ENCODE measurements around the gene CXCL5.
"Not testable (repeated sequence)": the region's sequence is repeated elsewhere in the genome, so short reads cannot be mapped to it uniquely, and the experiment has no call there.

Gene CXCL5

GRCh38 chr4:73970945-73971344 is 27.5 kb downstream of the CXCL5 start:
- no peak for DNase-seq (ENCODE audit: low spot score)

- DNase-seq (ENCODE audit: low spot score): no peak
Observed at GRCh38 chr4:73970011-73970410, 28.5 kb downstream of the CXCL5 start.

GRCh38 chr4:73967866-73968265 is 30.6 kb downstream of the CXCL5 start:
- DNase-seq (ENCODE audit: low spot score): no peak

- no peak for DNase-seq (ENCODE audit: low spot score)
Observed at GRCh38 chr4:73964862-73965611, 33.4 kb downstream of the CXCL5 start.

- no peak for DNase-seq (ENCODE audit: low spot score)
Observed at GRCh38 chr4:73962724-73963123, 35.8 kb downstream of the CXCL5 start.

GRCh38 chr4:73959041-73959440 is 39.4 kb downstream of the CXCL5 start:
- not testable (repeated sequence) for DNase-seq (ENCODE audit: low spot score)

- DNase-seq (ENCODE audit: low spot score): no peak
Observed at GRCh38 chr4:73952352-73952751, 46.1 kb downstream of the CXCL5 start.

GRCh38 chr4:73950376-73950920 is 48.0 kb downstream of the CXCL5 start:
- not testable (repeated sequence) for DNase-seq (ENCODE audit: low spot score)

GRCh38 chr4:73948990-73949706 is 49.3 kb downstream of the CXCL5 start:
- DNase-seq (ENCODE audit: low spot score): no peak

GRCh38 chr4:73948291-73948690 is 50.2 kb downstream of the CXCL5 start:
- DNase-seq (ENCODE audit: low spot score): no peak

- DNase-seq (ENCODE audit: low spot score): no peak
Observed at GRCh38 chr4:73947239-73947985, 51.1 kb downstream of the CXCL5 start.

GRCh38 chr4:73945674-73946449 is 52.6 kb downstream of the CXCL5 start:
- DNase-seq (ENCODE audit: low spot score): no peak

All from RKO (cell line).